HFFc6 (cell line): ENCODE results near the gene THBD. TPM values are rescaled to one million over a fixed set of nuclear protein-coding genes. Genes with fewer than 3 reads are reported as not detected.

Experiments used
- DNase-seq: peaks from one replicate; pipeline ENCODE4 v3.0.0-alpha.2; 2018
- H3K27ac Mint-ChIP-seq: 2 replicates; pipeline ENCODE4 v1.8.0; 2020; ENCODE audit warnings: mild to moderate bottlenecking, mixed read lengths
- H3K27me3 Mint-ChIP-seq: 2 replicates; pipeline ENCODE4 v1.8.0; 2021; ENCODE audit warnings: mild to moderate bottlenecking, moderate library complexity, mixed read lengths; ENCODE audit not compliant: insufficient read depth
- H3K36me3 Mint-ChIP-seq: 2 replicates; pipeline ENCODE4 v1.8.0; 2021; ENCODE audit warnings: low read depth, mixed read lengths
- H3K4me1 Mint-ChIP-seq: 2 replicates; pipeline ENCODE4 v1.8.0; 2020; ENCODE audit warnings: low read depth, mixed read lengths
- H3K4me3 Mint-ChIP-seq: 2 replicates; pipeline ENCODE4 v1.8.0; 2020; ENCODE audit warnings: mild to moderate bottlenecking, moderate library complexity, mixed read lengths
- H3K9me3 Mint-ChIP-seq: 2 replicates; pipeline ENCODE4 v1.8.0; 2020; ENCODE audit warnings: mild to moderate bottlenecking, mixed read lengths
- CTCF ChIP-seq: fragments of 200-600 bp; sonication (generic); IDR thresholded peaks from 2 replicates; pipeline ENCODE4 v1.5.0; 2021; ENCODE audit warnings: antibody characterized with exemption, mild to moderate bottlenecking
- total RNA-seq, 6 experiments: library from RNA; stranded (reverse); fragmentation: NEBNext Ultra II Directional; extraction: Animal tissue kit (Norgen Biotek cat#: 25700); gene quantifications; 2 replicates in 1 of 6; 3 replicates in 5 of 6; pipeline ENCODE4 v1.2.3, GENCODE V29; 2021

The THBD gene
- total RNA-seq, 6 experiments from 2014 or later = 0.05 to 0.11 (median 0.09) TPM

GRCh38 chr20:23072892-23073586 is 23.6 kb upstream of the THBD start:
- Mint-ChIP-seq H3K4me1 (no peaks in the 10 kb centered on the region), H3K36me3 (no peaks in the 10 kb centered on the region), H3K27ac (no peak overlapping the region), H3K4me3 (no peak overlapping the region), H3K27me3 (peaks cover 11% of the 10 kb centered on the region), H3K9me3 (no peaks in the 10 kb centered on the region)
- no peak for TF ChIP-seq CTCF
- no peak for DNase-seq

DNA sequence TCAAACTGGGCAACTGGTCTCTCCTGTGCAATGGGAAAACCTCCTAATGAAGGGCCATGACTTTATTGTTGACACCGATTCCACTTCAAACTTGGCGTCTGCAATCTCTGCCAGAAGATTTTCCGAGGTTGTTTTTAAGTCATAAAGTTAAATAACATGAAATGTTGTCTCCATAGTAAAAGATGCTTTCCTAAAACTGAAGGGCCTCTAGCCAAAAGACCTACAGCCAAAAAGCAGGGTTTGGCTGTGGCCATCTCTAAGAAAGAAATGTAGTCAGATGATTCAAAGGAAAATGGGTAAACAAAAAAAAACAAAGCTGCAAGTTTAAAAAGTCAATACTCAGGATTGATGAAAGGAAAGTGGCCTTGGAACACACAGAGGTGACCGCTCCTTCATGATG is 22.5 kb upstream of the THBD start:
- Mint-ChIP-seq H3K4me1 (no peaks in the 10 kb centered on the region), H3K27me3 (peaks cover 13% of the 10 kb centered on the region), H3K4me3 (no peak overlapping the region), H3K36me3 (no peaks in the 10 kb centered on the region), H3K9me3 (no peaks in the 10 kb centered on the region), H3K27ac (no peak overlapping the region)
- no peak for DNase-seq
- TF ChIP-seq CTCF = no peak

GRCh38 chr20:23071398-23071797 is 21.9 kb upstream of the THBD start:
- H3K27ac Mint-ChIP-seq = no peak overlapping the region
- no peak overlapping the region for H3K4me3 Mint-ChIP-seq
- H3K9me3 Mint-ChIP-seq = no peaks in the 10 kb centered on the region
- H3K4me1 Mint-ChIP-seq = no peaks in the 10 kb centered on the region
- peaks cover 12% of the 10 kb centered on the region for H3K27me3 Mint-ChIP-seq
- no peak for DNase-seq
- H3K36me3 Mint-ChIP-seq = no peaks in the 10 kb centered on the region
- TF ChIP-seq CTCF = no peak

- no peaks in the 10 kb centered on the region for H3K9me3 Mint-ChIP-seq
- H3K27me3 Mint-ChIP-seq = peaks cover 15% of the 10 kb centered on the region
- H3K4me3 Mint-ChIP-seq = no peak overlapping the region
- DNase-seq = no peak
- TF ChIP-seq CTCF = no peak
- no peaks in the 10 kb centered on the region for H3K4me1 Mint-ChIP-seq
- H3K27ac Mint-ChIP-seq = no peak overlapping the region
- H3K36me3 Mint-ChIP-seq = no peaks in the 10 kb centered on the region
Measured at GRCh38 chr20:23069108-23069507, 19.6 kb upstream of the THBD start.

- Mint-ChIP-seq H3K4me1 (no peaks in the 10 kb centered on the region), H3K36me3 (no peaks in the 10 kb centered on the region), H3K4me3 (no peak overlapping the region), H3K9me3 (no peaks in the 10 kb centered on the region), H3K27me3 (peaks cover 15% of the 10 kb centered on the region), H3K27ac (no peak overlapping the region)
- DNase-seq = no peak
- TF ChIP-seq CTCF = no peak
Measured at GRCh38 chr20:23068283-23068682, 18.8 kb upstream of the THBD start.
